HG03159 (cell line): ENCODE results near the gene C9orf152.

ENCODE experiments used
- ATAC-seq: cut with Tn5 transposase; IDR thresholded peaks from one replicate; pipeline ENCODE4 v1.9.1; 2021; ENCODE audit warnings: mild to moderate bottlenecking, moderate library complexity; ENCODE audit not compliant: unreplicated experiment

Gene C9orf152

GRCh38 chr9:110183208-110184145 is 24.5 kb downstream of the C9orf152 start:
- ATAC-seq, result peak; percentile 89

GRCh38 chr9:110180511-110181434 is 27.2 kb downstream of the C9orf152 start:
- no peak for ATAC-seq

GRCh38 chr9:110179734-110180133 is 28.2 kb downstream of the C9orf152 start:
- ATAC-seq, result no peak

GRCh38 chr9:110178281-110178680 is 29.7 kb downstream of the C9orf152 start:
- no peak for ATAC-seq

GRCh38 chr9:110175275-110175968 is 32.5 kb downstream of the C9orf152 start:
- no peak for ATAC-seq

GRCh38 chr9:110173322-110173642 is 34.7 kb downstream of the C9orf152 start:
- ATAC-seq, result no peak

GRCh38 chr9:110170357-110171257 is 37.4 kb downstream of the C9orf152 start:
- no peak for ATAC-seq

- no peak for ATAC-seq
Observed at GRCh38 chr9:110168486-110168885, 39.5 kb downstream of the C9orf152 start.

GRCh38 chr9:110161940-110162339 is 46.0 kb downstream of the C9orf152 start:
- ATAC-seq, result no peak

GRCh38 chr9:110160685-110161084 is 47.3 kb downstream of the C9orf152 start:
- no peak for ATAC-seq

- no peak for ATAC-seq
Observed at GRCh38 chr9:110160123-110160522, 47.8 kb downstream of the C9orf152 start.

GRCh38 chr9:110157823-110158664 is 49.9 kb downstream of the C9orf152 start:
- no peak for ATAC-seq

- ATAC-seq, result peak; percentile 68
Observed at GRCh38 chr9:110156902-110157301, 51.1 kb downstream of the C9orf152 start.

- no peak for ATAC-seq
Observed at GRCh38 chr9:110156416-110156815, 51.5 kb downstream of the C9orf152 start.

GRCh38 chr9:110155751-110156150 is 52.2 kb downstream of the C9orf152 start:
- no peak for ATAC-seq

- no peak for ATAC-seq
Observed at GRCh38 chr9:110153431-110153830, 54.5 kb downstream of the C9orf152 start.

- ATAC-seq, result no peak
Observed at GRCh38 chr9:110152704-110153374, 55.1 kb downstream of the C9orf152 start.
